ENCODE results near the gene NFATC2. TPM values are rescaled to one million over a fixed set of nuclear protein-coding genes. Genes with fewer than 3 reads are reported as not detected.

Gene NFATC2
- total and polyA plus RNA-seq, 2 experiments from 2014 or later: 0.52 to 0.59 TPM

DNA sequence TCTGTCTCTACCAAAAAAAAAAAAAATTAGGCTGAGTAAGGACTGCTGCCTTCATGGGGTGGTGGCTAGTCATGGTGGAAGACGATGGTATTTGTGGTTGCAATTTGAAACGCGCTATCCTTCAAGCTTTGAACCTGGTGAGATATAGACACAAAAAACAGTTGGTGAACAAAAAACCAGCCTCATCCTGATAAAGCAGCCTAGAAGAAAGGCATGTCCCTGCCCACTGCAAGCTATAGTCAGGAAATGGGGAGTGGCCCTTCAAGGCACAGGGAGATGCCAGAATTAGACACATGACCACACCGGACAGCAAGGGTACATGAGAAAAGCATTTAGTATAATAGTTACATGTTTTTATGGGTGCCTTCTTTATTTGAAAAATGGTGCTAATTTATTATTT lies 193.6 kb downstream of the NFATC2 start (continued):
- TF ChIP-seq, protein P1, sequence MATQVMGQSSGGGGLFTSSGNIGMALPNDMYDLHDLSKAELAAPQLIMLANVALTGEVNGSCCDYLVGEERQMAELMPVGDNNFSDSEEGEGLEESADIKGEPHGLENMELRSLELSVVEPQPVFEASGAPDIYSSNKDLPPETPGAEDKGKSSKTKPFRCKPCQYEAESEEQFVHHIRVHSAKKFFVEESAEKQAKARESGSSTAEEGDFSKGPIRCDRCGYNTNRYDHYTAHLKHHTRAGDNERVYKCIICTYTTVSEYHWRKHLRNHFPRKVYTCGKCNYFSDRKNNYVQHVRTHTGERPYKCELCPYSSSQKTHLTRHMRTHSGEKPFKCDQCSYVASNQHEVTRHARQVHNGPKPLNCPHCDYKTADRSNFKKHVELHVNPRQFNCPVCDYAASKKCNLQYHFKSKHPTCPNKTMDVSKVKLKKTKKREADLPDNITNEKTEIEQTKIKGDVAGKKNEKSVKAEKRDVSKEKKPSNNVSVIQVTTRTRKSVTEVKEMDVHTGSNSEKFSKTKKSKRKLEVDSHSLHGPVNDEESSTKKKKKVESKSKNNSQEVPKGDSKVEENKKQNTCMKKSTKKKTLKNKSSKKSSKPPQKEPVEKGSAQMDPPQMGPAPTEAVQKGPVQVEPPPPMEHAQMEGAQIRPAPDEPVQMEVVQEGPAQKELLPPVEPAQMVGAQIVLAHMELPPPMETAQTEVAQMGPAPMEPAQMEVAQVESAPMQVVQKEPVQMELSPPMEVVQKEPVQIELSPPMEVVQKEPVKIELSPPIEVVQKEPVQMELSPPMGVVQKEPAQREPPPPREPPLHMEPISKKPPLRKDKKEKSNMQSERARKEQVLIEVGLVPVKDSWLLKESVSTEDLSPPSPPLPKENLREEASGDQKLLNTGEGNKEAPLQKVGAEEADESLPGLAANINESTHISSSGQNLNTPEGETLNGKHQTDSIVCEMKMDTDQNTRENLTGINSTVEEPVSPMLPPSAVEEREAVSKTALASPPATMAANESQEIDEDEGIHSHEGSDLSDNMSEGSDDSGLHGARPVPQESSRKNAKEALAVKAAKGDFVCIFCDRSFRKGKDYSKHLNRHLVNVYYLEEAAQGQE (IDR thresholded peaks at IDR 0.05; ENCODE audit: unreplicated experiment): no peak
- no peak for TF ChIP-seq EZH2phosphoT487 (IDR thresholded peaks at IDR 0.05; ENCODE audit: unreplicated experiment)

DNA sequence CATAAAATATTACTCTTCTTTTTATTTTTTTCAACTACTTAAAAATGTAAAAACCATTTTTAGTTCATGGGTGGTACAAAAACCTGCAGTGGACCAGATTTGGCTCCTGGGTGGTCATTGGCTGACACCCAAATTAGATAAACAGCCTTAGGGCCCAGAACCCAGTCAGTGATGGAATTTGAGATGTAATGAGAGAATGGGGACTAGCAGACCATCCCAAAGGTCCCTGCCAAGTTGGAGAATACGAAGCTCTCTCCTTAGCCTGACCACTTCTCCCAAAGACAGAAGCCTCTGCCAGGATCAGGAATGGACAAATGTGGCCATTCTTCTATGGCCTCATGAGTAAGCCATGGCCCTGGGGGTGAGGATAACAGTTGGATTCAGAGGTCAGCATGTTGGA lies 194.7 kb downstream of the NFATC2 start:
- Histone ChIP-seq H3K9me2 (ENCODE audit: insufficient read depth) (no peaks in the 10 kb centered on the region), H3K4me3 (no peak overlapping the region), H3F3A (replicated peaks; ENCODE audit: low read depth) (no peaks in the 10 kb centered on the region), H3K4me2 (no peak overlapping the region), H3K27ac (ENCODE audit: low read depth) (no peak overlapping the region), H4K20me1 (replicated peaks; ENCODE audit: insufficient read depth) (no peaks in the 10 kb centered on the region), H3K36me3 (ENCODE audit: insufficient read depth) (no peaks in the 10 kb centered on the region), H2AFZ (no peak overlapping the region), H3K79me2 (replicated peaks; ENCODE audit: insufficient read depth) (no peaks in the 10 kb centered on the region), H3K27me3 (ENCODE audit: insufficient read depth) (no peaks in the 10 kb centered on the region), H3K4me1 (ENCODE audit: insufficient read depth) (no peaks in the 10 kb centered on the region)
- H3K27ac Mint-ChIP-seq: no peak overlapping the region
- no peaks in the 10 kb centered on the region for H3K27me3 Mint-ChIP-seq (ENCODE audit: insufficient read depth, low read depth, poor library complexity)
- no peak for ATAC-seq
- H3K36me3 Mint-ChIP-seq (ENCODE audit: low read depth): no peaks in the 10 kb centered on the region
- H3K4me3 Mint-ChIP-seq: no peak overlapping the region
- DNase-seq (ENCODE audit: low spot score): no peak
- peaks cover 6% of the 10 kb centered on the region; the same call in 2 of the 3 replicates for H3K9me3 Mint-ChIP-seq
- H3K4me1 Mint-ChIP-seq: peaks cover 2% of the 10 kb centered on the region; the same call in 1 of the 3 replicates
- TF ChIP-seq STAT1 (IDR thresholded peaks at IDR 0.05; ENCODE audit: unreplicated experiment) (no peak), ZNF114 (CRISPR knock-in tag; IDR thresholded peaks at IDR 0.05) (no peak), POLR2AphosphoS5 (IDR thresholded peaks at IDR 0.05; ENCODE audit: low read depth) (no peak), EZH2 (IDR thresholded peaks at IDR 0.05; ENCODE audit: low read depth, unreplicated experiment) (no peak), JUNB (IDR thresholded peaks at IDR 0.05; ENCODE audit: unreplicated experiment) (no peak), ZNF331 (CRISPR knock-in tag; IDR thresholded peaks at IDR 0.05; ENCODE audit: low read depth) (no peak), CREB1 (CRISPR knock-in tag; IDR thresholded peaks at IDR 0.05; ENCODE audit: low read depth) (no peak), EZH2phosphoT487 (IDR thresholded peaks at IDR 0.05; ENCODE audit: unreplicated experiment) (no peak), NANOG (IDR thresholded peaks at IDR 0.05; ENCODE audit: borderline replicate concordance) (no peak)
- TF ChIP-seq, protein P2, sequence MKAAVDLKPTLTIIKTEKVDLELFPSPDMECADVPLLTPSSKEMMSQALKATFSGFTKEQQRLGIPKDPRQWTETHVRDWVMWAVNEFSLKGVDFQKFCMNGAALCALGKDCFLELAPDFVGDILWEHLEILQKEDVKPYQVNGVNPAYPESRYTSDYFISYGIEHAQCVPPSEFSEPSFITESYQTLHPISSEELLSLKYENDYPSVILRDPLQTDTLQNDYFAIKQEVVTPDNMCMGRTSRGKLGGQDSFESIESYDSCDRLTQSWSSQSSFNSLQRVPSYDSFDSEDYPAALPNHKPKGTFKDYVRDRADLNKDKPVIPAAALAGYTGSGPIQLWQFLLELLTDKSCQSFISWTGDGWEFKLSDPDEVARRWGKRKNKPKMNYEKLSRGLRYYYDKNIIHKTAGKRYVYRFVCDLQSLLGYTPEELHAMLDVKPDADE (IDR thresholded peaks at IDR 0.05): no peak
- TF ChIP-seq, protein P3, sequence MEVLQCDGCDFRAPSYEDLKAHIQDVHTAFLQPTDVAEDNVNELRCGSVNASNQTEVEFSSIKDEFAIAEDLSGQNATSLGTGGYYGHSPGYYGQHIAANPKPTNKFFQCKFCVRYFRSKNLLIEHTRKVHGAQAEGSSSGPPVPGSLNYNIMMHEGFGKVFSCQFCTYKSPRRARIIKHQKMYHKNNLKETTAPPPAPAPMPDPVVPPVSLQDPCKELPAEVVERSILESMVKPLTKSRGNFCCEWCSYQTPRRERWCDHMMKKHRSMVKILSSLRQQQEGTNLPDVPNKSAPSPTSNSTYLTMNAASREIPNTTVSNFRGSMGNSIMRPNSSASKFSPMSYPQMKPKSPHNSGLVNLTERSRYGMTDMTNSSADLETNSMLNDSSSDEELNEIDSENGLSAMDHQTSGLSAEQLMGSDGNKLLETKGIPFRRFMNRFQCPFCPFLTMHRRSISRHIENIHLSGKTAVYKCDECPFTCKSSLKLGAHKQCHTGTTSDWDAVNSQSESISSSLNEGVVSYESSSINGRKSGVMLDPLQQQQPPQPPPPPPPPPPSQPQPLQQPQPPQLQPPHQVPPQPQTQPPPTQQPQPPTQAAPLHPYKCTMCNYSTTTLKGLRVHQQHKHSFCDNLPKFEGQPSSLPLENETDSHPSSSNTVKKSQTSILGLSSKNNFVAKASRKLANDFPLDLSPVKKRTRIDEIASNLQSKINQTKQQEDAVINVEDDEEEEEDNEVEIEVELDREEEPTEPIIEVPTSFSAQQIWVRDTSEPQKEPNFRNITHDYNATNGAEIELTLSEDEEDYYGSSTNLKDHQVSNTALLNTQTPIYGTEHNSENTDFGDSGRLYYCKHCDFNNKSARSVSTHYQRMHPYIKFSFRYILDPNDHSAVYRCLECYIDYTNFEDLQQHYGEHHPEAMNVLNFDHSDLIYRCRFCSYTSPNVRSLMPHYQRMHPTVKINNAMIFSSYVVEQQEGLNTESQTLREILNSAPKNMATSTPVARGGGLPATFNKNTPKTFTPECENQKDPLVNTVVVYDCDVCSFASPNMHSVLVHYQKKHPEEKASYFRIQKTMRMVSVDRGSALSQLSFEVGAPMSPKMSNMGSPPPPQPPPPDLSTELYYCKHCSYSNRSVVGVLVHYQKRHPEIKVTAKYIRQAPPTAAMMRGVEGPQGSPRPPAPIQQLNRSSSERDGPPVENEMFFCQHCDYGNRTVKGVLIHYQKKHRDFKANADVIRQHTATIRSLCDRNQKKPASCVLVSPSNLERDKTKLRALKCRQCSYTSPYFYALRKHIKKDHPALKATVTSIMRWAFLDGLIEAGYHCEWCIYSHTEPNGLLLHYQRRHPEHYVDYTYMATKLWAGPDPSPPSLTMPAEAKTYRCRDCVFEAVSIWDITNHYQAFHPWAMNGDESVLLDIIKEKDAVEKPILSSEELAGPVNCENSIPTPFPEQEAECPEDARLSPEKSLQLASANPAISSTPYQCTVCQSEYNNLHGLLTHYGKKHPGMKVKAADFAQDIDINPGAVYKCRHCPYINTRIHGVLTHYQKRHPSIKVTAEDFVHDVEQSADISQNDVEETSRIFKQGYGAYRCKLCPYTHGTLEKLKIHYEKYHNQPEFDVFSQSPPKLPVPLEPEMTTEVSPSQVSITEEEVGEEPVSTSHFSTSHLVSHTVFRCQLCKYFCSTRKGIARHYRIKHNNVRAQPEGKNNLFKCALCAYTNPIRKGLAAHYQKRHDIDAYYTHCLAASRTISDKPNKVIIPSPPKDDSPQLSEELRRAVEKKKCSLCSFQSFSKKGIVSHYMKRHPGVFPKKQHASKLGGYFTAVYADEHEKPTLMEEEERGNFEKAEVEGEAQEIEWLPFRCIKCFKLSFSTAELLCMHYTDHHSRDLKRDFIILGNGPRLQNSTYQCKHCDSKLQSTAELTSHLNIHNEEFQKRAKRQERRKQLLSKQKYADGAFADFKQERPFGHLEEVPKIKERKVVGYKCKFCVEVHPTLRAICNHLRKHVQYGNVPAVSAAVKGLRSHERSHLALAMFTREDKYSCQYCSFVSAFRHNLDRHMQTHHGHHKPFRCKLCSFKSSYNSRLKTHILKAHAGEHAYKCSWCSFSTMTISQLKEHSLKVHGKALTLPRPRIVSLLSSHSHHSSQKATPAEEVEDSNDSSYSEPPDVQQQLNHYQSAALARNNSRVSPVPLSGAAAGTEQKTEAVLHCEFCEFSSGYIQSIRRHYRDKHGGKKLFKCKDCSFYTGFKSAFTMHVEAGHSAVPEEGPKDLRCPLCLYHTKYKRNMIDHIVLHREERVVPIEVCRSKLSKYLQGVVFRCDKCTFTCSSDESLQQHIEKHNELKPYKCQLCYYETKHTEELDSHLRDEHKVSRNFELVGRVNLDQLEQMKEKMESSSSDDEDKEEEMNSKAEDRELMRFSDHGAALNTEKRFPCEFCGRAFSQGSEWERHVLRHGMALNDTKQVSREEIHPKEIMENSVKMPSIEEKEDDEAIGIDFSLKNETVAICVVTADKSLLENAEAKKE (CRISPR knock-in tag; IDR thresholded peaks at IDR 0.05): no peak
- TF ChIP-seq, protein P4, sequence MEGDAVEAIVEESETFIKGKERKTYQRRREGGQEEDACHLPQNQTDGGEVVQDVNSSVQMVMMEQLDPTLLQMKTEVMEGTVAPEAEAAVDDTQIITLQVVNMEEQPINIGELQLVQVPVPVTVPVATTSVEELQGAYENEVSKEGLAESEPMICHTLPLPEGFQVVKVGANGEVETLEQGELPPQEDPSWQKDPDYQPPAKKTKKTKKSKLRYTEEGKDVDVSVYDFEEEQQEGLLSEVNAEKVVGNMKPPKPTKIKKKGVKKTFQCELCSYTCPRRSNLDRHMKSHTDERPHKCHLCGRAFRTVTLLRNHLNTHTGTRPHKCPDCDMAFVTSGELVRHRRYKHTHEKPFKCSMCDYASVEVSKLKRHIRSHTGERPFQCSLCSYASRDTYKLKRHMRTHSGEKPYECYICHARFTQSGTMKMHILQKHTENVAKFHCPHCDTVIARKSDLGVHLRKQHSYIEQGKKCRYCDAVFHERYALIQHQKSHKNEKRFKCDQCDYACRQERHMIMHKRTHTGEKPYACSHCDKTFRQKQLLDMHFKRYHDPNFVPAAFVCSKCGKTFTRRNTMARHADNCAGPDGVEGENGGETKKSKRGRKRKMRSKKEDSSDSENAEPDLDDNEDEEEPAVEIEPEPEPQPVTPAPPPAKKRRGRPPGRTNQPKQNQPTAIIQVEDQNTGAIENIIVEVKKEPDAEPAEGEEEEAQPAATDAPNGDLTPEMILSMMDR (conservative IDR thresholded peaks at IDR 0.05; ENCODE audit: low read depth in 2 of 2): no peak
